ENCODE measurements around the gene SMIM1. TPM values are rescaled to one million over a fixed set of nuclear protein-coding genes. Genes with fewer than 3 reads are reported as not detected.
"Not testable (repeated sequence)": the region's sequence is repeated elsewhere in the genome, so short reads cannot be mapped to it uniquely, and the experiment has no call there.

Gene SMIM1
- total and polyA plus RNA-seq, 5 donors: 44.2 to 243 (median 107) TPM

GRCh38 chr1:3788756-3789420, 16.3 kb downstream of the SMIM1 start:
- Histone ChIP-seq H3K4me1 (ENCODE audit: control insufficient read depth, insufficient read depth, low read length) (peaks cover 8% of the 10 kb centered on the region), H3K9me3 (ENCODE audit: control insufficient read depth, low read length) (no peaks in the 10 kb centered on the region), H3K27me3 (ENCODE audit: control insufficient read depth, insufficient read depth) (no peaks in the 10 kb centered on the region), H3K27ac (ENCODE audit: low read length) (no peak overlapping the region), H3K4me3 (ENCODE audit: low read length) (no peak overlapping the region)
- ATAC-seq (no peak), DNase-seq (peak in 1 of 3 donors; percentile 35)
- 82% methylated on average over 16 of the region's 16 CpGs for WGBS
- intact Hi-C loops (cut with DNase I): no loop called here

GRCh38 chr1:3789421-3790300, 17.1 kb downstream of the SMIM1 start:
- intact Hi-C loops (cut with DNase I): no loop called here
- no peak overlapping the region for H3K27ac ChIP-seq (ENCODE audit: low read length)
- ATAC-seq (no peak), DNase-seq (peak in 1 of 3 donors; percentile 40)
- no peaks in the 10 kb centered on the region for H3K27me3 ChIP-seq (ENCODE audit: control insufficient read depth, insufficient read depth)
- H3K4me3 ChIP-seq (ENCODE audit: low read length): no peak overlapping the region
- peaks cover 12% of the 10 kb centered on the region for H3K4me1 ChIP-seq (ENCODE audit: control insufficient read depth, insufficient read depth, low read length)
- WGBS: 77% methylated on average over 34 of the region's 34 CpGs
- H3K9me3 ChIP-seq (ENCODE audit: control insufficient read depth, low read length): no peaks in the 10 kb centered on the region

- H3K4me1 ChIP-seq (ENCODE audit: control insufficient read depth, insufficient read depth, low read length): peaks cover 12% of the 10 kb centered on the region
- H3K27me3 ChIP-seq (ENCODE audit: control insufficient read depth, insufficient read depth): no peaks in the 10 kb centered on the region
- peak in 1 of 2 donors; percentile 17 for ATAC-seq
- H3K9me3 ChIP-seq (ENCODE audit: control insufficient read depth, low read length): no peaks in the 10 kb centered on the region
- 54% methylated on average over 12 of the region's 12 CpGs for WGBS
- peak in 1 of 3 donors; percentile 74 for DNase-seq
- H3K4me3 ChIP-seq (ENCODE audit: low read length): no peak overlapping the region
- intact Hi-C loops (cut with DNase I): no loop called here
- no peak overlapping the region for H3K27ac ChIP-seq (ENCODE audit: low read length)
Measured at GRCh38 chr1:3790500-3790923, 18.0 kb downstream of the SMIM1 start.

GRCh38 chr1:3790952-3791351, 18.4 kb downstream of the SMIM1 start:
- Histone ChIP-seq H3K27me3 (ENCODE audit: control insufficient read depth, insufficient read depth) (no peaks in the 10 kb centered on the region), H3K9me3 (ENCODE audit: control insufficient read depth, low read length) (no peaks in the 10 kb centered on the region), H3K4me3 (ENCODE audit: low read length) (no peak overlapping the region), H3K27ac (ENCODE audit: low read length) (no peak overlapping the region), H3K4me1 (ENCODE audit: control insufficient read depth, insufficient read depth, low read length) (peaks cover 12% of the 10 kb centered on the region)
- ATAC-seq (no peak), DNase-seq (peak in 1 of 3 donors; percentile 16)
- intact Hi-C loops (cut with DNase I): no loop called here
- 73% methylated on average over 18 of the region's 18 CpGs for WGBS

- no peaks in the 10 kb centered on the region for H3K27me3 ChIP-seq (ENCODE audit: control insufficient read depth, insufficient read depth)
- peak in 1 of 3 donors; percentile 67 for DNase-seq
- intact Hi-C loops (cut with DNase I): no loop called here
- peak overlapping the region; percentile 92 for H3K4me3 ChIP-seq (ENCODE audit: low read length)
- no peaks in the 10 kb centered on the region for H3K9me3 ChIP-seq (ENCODE audit: control insufficient read depth, low read length)
- no peak for ATAC-seq
- H3K4me1 ChIP-seq (ENCODE audit: control insufficient read depth, insufficient read depth, low read length): peaks cover 11% of the 10 kb centered on the region
- peak overlapping the region; percentile 71 for H3K27ac ChIP-seq (ENCODE audit: low read length)
- WGBS: 5% methylated on average over 53 of the region's 53 CpGs
Measured at GRCh38 chr1:3795453-3796214, 23.1 kb downstream of the SMIM1 start.

- H3K27me3 ChIP-seq (ENCODE audit: control insufficient read depth, insufficient read depth): no peaks in the 10 kb centered on the region
- intact Hi-C loops (cut with DNase I): no loop called here
- DNase-seq: peak; percentile 96 to 99 (median 98)
- ATAC-seq: peak; percentile 99 to 100
- peaks cover 5% of the 10 kb centered on the region for H3K4me1 ChIP-seq (ENCODE audit: control insufficient read depth, insufficient read depth, low read length)
- peak within 1 kb of the TSS; percentile 92 for H3K4me3 ChIP-seq (ENCODE audit: low read length)
- no peaks in the 10 kb centered on the region for H3K9me3 ChIP-seq (ENCODE audit: control insufficient read depth, low read length)
- H3K27ac ChIP-seq (ENCODE audit: low read length): peak within 1 kb of the TSS; percentile 71
- 4% methylated on average over 59 of the region's 60 CpGs for WGBS
Measured at GRCh38 chr1:3796215-3797061, 23.9 kb downstream of the SMIM1 start, which contains the start of gene LRRC47. TSS of gene LRRC47 (minus strand) at chr1:3796498. CDS start at chr1:3796476, 22 bp downstream.

GRCh38 chr1:3799976-3800685, 27.6 kb downstream of the SMIM1 start:
- ATAC-seq (no peak), DNase-seq (peak in 1 of 3 donors; percentile 25)
- no peaks in the 10 kb centered on the region for H3K27me3 ChIP-seq (ENCODE audit: control insufficient read depth, insufficient read depth)
- 81% methylated on average over 11 of the region's 11 CpGs for WGBS
- H3K4me3 ChIP-seq (ENCODE audit: low read length): no peak overlapping the region
- intact Hi-C loops (cut with DNase I): no loop called here
- no peaks in the 10 kb centered on the region for H3K4me1 ChIP-seq (ENCODE audit: control insufficient read depth, insufficient read depth, low read length)
- H3K27ac ChIP-seq (ENCODE audit: low read length): no peak overlapping the region
- H3K9me3 ChIP-seq (ENCODE audit: control insufficient read depth, low read length): no peaks in the 10 kb centered on the region

GRCh38 chr1:3800795-3801194, 28.2 kb downstream of the SMIM1 start:
- H3K4me3 ChIP-seq (ENCODE audit: low read length); ATAC-seq; H3K9me3 ChIP-seq (ENCODE audit: control insufficient read depth, low read length); H3K27me3 ChIP-seq (ENCODE audit: control insufficient read depth, insufficient read depth); intact Hi-C loops (cut with DNase I); DNase-seq; H3K4me1 ChIP-seq (ENCODE audit: control insufficient read depth, insufficient read depth, low read length); H3K27ac ChIP-seq (ENCODE audit: low read length): not testable (repeated sequence)
- WGBS: 81% methylated on average over 3 of the region's 3 CpGs

GRCh38 chr1:3803905-3804626, 31.5 kb downstream of the SMIM1 start:
- no peaks in the 10 kb centered on the region for H3K9me3 ChIP-seq (ENCODE audit: control insufficient read depth, low read length)
- no peak overlapping the region for H3K27ac ChIP-seq (ENCODE audit: low read length)
- WGBS: 39% methylated on average over 19 of the region's 19 CpGs
- no peak for ATAC-seq
- DNase-seq: no peak
- no peaks in the 10 kb centered on the region for H3K4me1 ChIP-seq (ENCODE audit: control insufficient read depth, insufficient read depth, low read length)
- no peak overlapping the region for H3K4me3 ChIP-seq (ENCODE audit: low read length)
- intact Hi-C loops (cut with DNase I): no loop called here
- no peaks in the 10 kb centered on the region for H3K27me3 ChIP-seq (ENCODE audit: control insufficient read depth, insufficient read depth)

All from right cardiac atrium (tissue), 5 donors.